GM19397 (cell line): ENCODE results near the gene KIF13A.
"Not testable (repeated sequence)": the region's sequence is repeated elsewhere in the genome, so short reads cannot be mapped to it uniquely, and the experiment has no call there.

Experiments
- ATAC-seq: cut with Tn5 transposase; IDR thresholded peaks from one replicate; pipeline ENCODE4 v1.9.1; 2021; ENCODE audit warnings: mild to moderate bottlenecking, moderate library complexity; ENCODE audit not compliant: unreplicated experiment

KIF13A gene

DNA sequence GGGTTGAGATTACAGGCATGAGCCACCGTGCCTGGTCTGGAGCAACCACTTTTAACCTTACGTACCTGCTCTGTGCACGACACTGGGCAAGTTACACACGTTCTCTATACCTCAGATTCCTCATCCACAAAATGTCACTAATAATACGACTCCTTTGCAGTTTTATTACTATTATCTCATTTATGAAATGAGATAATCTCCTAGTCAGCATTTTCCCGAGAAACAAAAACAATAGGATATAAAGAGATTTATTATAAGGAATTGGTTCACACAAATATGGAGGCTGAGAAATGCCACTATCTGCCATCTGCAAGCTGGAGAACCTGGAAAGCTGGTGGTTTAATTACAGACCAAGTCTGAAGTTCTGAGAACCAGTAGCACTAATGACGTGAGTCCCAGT is 12.0 kb upstream of the KIF13A start:
- ATAC-seq, result no peak

- no peak for ATAC-seq
Observed at GRCh38 chr6:17998442-17998841, 11.0 kb upstream of the KIF13A start.

DNA sequence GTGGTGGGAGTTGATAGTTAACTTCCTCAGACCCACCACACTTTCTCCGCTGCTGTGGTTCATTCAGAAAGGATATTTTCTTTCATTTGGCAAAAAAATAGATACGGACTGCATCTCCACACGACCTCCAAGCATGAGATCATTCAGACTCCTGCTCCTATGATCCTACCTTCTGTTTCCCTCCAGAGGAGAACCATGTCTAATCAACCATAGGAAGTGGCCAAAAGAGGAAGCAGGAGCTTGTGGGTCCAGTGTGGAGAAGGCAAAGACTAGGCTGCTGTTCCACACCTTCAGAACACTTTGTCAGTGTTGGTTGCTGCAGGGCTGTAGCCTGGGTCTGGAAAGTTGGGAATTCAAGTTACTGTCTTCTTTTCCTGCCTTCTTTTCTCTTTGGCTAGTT is 10.6 kb upstream of the KIF13A start:
- ATAC-seq, result no peak

DNA sequence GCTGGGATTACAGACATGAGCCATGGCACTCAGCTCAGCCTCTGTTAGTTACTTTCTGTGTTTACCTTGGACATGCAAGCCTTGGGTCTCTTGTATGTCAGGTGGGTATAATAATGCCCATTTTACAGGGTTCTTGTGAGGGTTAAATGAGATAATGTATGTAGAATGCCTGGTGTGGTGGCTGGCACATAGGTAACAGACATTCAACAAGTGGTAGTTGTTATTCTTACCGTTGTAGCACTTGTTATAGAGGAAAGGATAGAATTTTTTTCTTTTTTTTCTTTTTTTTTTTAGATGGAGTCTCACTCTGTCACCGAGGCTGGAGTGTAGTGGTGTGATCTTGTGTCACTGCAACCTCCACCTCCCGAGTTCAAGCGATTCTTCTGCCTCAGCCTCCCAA is 8.0 kb upstream of the KIF13A start:
- no peak for ATAC-seq

GRCh38 chr6:17994019-17994418 is 6.6 kb upstream of the KIF13A start:
- ATAC-seq, result no peak

DNA sequence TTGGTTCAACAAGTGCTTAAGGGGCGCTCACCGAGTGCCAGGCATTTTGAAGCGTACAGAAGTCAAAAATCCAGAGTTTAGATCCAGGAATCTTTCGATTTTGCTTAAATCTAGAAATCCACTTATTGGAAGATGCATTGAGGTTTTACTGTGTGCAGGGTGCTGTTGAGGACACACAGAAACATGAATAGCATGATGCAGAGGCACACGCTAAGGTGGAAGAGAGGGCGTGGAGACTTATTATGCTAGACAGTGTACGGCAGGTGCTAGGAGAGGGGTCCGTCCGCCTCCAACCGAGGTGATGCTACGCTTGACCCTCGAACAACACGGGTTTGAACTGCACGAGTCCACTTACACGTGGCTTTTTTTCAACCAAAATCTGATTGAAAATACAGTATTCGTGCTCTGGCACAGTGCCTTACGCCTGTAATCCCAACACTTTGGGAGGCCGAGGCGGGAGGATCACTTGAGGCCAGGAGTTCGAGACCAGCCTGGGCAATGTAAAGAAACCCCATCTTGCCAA is 1.0 kb upstream of the KIF13A start:
- ATAC-seq, result no peak

- peak; percentile 70 for ATAC-seq
Observed at GRCh38 chr6:17987697-17988421, 424 bp upstream of the KIF13A start.

GRCh38 chr6:17986656-17987446 is 584 bp downstream of the KIF13A start:
- ATAC-seq, result peak; percentile 17

GRCh38 chr6:17985934-17986655 is 1.3 kb downstream of the KIF13A start:
- ATAC-seq, result no peak

DNA sequence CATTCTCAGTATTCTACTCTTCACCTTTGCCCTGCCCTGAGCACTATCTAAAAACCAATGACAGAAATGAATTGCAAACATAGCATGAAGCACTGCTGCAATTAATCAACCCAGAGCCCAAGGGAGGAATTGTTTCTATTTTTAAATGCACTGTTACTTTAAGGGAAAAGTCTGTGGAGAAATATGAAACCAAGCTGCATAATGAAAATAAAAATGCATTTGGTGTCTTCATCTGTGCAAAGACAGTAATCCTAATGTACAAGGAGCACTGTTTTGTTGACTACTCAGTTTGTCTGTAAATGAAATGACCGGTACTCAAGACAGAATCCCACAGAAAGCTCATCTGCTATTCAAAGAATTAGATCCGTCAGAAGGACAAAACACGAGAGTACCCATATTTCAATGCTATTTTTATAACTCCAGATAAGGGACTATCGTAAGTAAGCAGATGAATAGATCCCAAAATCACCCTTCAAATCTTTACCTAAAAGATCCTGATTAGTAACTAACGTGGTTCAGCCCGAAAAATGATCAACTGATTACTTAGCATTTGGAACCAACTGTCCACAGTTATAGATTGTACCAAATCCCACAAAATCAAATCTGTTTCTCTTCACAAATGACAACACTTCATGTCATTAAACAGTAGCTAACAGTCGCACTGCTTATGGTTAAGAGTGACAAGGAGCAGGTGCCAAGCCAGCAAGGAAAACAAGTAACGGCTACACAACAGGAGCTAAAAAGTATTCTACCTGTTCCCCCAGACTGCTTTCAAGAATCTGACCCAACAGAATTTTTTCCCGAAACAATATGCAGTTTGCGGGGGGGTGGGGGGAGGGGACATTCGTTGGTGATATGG is 2.4 kb downstream of the KIF13A start:
- no peak for ATAC-seq

GRCh38 chr6:17984399-17984798 is 3.0 kb downstream of the KIF13A start:
- no peak for ATAC-seq

DNA sequence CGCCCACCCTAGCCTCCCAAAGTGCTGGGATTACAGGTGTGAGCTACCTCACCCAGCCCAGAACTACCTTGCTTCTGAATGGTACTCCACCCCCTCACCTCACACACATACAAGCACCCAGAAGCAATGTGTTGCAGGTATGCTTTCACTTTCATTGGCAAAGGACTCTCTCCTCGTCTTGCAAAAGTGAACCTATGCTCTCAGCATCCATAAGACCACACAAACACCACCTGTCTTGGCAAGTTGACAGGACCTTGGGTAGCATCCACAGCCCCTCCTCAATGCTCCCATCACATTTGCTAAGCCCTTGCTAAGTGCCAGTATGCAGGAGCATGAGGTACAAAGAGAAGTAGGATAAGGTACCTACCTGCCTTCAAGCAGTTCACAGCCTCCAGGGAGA is 3.7 kb downstream of the KIF13A start:
- no peak for ATAC-seq

DNA sequence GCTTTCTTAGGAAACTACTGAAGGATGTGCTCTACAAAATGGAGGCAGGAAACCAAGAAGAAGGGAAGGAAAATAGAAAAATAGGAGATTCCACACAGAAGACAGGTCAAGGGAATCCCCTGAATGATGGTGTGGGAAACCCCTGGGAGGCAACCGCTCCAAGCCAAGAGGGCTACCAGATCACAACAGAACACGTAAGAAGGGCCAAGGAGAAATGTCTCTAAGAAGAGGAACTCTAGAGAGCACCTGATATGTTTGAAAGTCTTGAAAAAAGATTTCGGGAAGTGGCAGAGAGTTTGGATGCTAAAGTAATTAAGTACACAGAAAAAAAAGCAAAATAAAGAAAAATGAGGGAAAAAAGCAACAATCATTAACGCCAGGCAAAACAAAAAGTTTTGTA is 7.1 kb downstream of the KIF13A start:
- ATAC-seq, result no peak

DNA sequence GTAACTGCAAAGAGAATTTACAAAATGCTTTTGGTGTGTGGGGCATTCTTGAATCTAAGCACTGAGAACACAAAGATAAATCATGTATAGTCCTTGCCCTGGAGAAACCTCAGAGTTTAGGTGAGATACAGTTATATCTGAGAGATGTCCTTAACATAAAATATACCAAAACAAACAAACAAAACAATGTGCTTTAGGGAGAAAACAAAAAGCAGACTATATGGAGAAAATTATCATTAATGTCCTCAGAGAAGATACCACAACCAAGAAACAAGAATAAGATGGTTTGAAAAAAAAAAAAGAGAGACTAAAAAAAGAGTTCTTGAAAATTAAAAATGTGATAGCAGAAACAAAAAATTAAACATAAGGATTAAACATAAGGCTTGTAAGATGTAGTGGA is 8.0 kb downstream of the KIF13A start:
- ATAC-seq, result no peak

GRCh38 chr6:17976258-17976657 is 11.2 kb downstream of the KIF13A start:
- ATAC-seq, result not testable (repeated sequence)

GRCh38 chr6:17974570-17975368 is 12.7 kb downstream of the KIF13A start:
- ATAC-seq, result no peak

DNA sequence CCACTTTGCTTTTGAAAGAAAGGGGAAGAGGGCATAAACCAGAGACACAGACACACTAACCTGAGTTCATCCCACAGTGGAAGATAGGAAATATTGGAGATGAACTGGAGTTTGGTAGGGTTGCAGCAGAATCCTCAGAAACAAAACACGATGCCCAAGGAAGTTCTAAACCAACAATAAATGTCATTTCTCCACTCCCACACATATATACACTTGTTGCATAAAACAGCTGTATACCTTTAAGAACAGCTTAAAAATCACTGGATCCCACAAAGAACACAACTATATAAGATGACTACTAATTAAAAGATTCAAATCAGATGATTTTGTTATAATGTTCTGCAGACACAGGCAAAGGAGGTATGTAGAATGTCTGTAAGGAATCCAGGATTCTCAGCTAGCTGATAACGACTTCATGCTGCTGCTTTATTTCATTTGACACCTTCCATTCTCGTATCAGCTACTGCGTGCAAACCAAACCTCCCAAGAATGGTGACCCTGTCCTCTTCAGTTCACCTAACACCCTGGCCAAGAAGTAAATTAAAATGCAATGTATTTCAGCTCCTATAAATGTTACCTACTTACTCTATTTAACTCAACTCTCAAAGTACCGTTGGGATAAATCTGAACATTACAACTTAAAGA is 14.3 kb downstream of the KIF13A start:
- ATAC-seq, result no peak

GRCh38 chr6:17972074-17972952 is 15.1 kb downstream of the KIF13A start:
- no peak for ATAC-seq
